GM12878 (cell line): ENCODE results near the gene DEXI. TPM values are rescaled to one million over a fixed set of nuclear protein-coding genes. Genes with fewer than 3 reads are reported as not detected.

Experiments
- ATAC-seq: fragments of 200-7000 bp; cut with Tn5 transposase; 3 replicates; pipeline ENCODE4 v1.9.1; 2020; ENCODE audit warnings: mild to moderate bottlenecking, moderate library complexity
- BruUV-seq: library from RNA; stranded (reverse); fragments of 400-500 nt; replicated peaks from 2 replicates; lab custom pipeline; 2021; lab: Mats Ljungman, UMichigan
- CTCF ChIA-PET: fragments of 300-600 bp; sonication (Branson Sonifier 250); formaldehyde crosslinking; extraction: SDS; loops from one replicate; lab custom pipeline; 2021; ENCODE audit warnings: inconsistent platforms; lab: Yijun Ruan, JAX
- POLR2A ChIA-PET: fragments of 350-600 bp; formaldehyde crosslinking; extraction: SDS; loops from one replicate; lab custom pipeline; 2021; ENCODE audit warnings: inconsistent platforms; lab: Charles Lee
- RAD21 ChIA-PET: fragments of 300-600 bp; sonication (Branson Sonifier 250); formaldehyde crosslinking; loops from one replicate; lab custom pipeline; 2023; ENCODE audit warnings: antibody characterized with exemption; ENCODE audit not compliant: unreplicated experiment; lab: Charles Lee
- SMC1A ChIA-PET: fragments of 300-600 bp; sonication (Branson Sonifier 250); formaldehyde crosslinking; loops from one replicate; lab custom pipeline; 2023; ENCODE audit not compliant: unreplicated experiment, uncharacterized antibody; lab: Charles Lee
- DNase-seq: peaks from one replicate; pipeline ENCODE4 v3.0.0-alpha.2; 2011; ENCODE audit warnings: low read depth, low spot score
- FAIRE-seq: peaks from 3 replicates; lab custom pipeline; 2011; peaks lifted over from hg19 to GRCh38; lab: Jason Lieb, UNC
- H2AFZ ChIP-seq: 2 replicates; pipeline ENCODE4 v1.6.0; 2011; ENCODE audit warnings: low read depth, low read length, control low read depth; ENCODE audit not compliant: control insufficient read depth
- H3K27ac ChIP-seq: 2 replicates; pipeline ENCODE4 v1.5.1; 2011; ENCODE audit warnings: control low read depth; ENCODE audit not compliant: control insufficient read depth, insufficient read depth
- H3K27me3 ChIP-seq, 2 experiments: replicated peaks in 1 of 2; 2 replicates each; pipeline versions ENCODE4 v1.6.0 to v1.6.1; 2011; ENCODE audit warnings: low read length in 1 of 2; ENCODE audit not compliant: control insufficient read depth in 2 of 2, insufficient read depth in 2 of 2
- H3K36me3 ChIP-seq, 2 experiments: 2 replicates each; pipeline ENCODE4 v1.5.1; 2011; ENCODE audit warnings: low read length in 1 of 2; ENCODE audit not compliant: control insufficient read depth in 2 of 2, insufficient read depth in 2 of 2
- H3K4me1 ChIP-seq: 2 replicates; pipeline ENCODE4 v1.6.1; 2011; ENCODE audit warnings: mild to moderate bottlenecking, low read length, moderate library complexity, mixed read lengths; ENCODE audit not compliant: control insufficient read depth, insufficient read depth
- H3K4me2 ChIP-seq: 2 replicates; pipeline ENCODE4 v1.6.0; 2011; ENCODE audit warnings: control low read depth; ENCODE audit not compliant: control insufficient read depth, insufficient read depth
- H3K4me3 ChIP-seq: fragments of 200-600 bp; sonication (generic); 2 replicates; pipeline ENCODE4 v1.5.1; 2016
- H3K79me2 ChIP-seq: 2 replicates; pipeline ENCODE4 v1.6.0; 2011; ENCODE audit warnings: low read length; ENCODE audit not compliant: control insufficient read depth, insufficient read depth
- H3K9ac ChIP-seq: 2 replicates; pipeline ENCODE4 v1.8.0; 2011; ENCODE audit warnings: low read length, control low read depth, mixed read lengths; ENCODE audit not compliant: control insufficient read depth, insufficient read depth
- H3K9me3 ChIP-seq: replicated peaks from 3 replicates; pipeline ENCODE4 v1.5.1; 2011; ENCODE audit warnings: mild to moderate bottlenecking, low read length; ENCODE audit not compliant: control insufficient read depth, insufficient read depth
- H4K20me1 ChIP-seq: 2 replicates; pipeline ENCODE4 v1.6.0; 2011; ENCODE audit not compliant: control insufficient read depth, insufficient read depth
- POLR2A ChIP-seq: IDR thresholded peaks from 2 replicates; pipeline ENCODE4 v1.6.1; 2011; ENCODE audit warnings: low read depth, mild to moderate bottlenecking, low read length
- POLR2AphosphoS2 ChIP-seq: IDR thresholded peaks from 2 replicates; pipeline ENCODE4 v1.6.1; 2011; ENCODE audit warnings: low read depth, mild to moderate bottlenecking, low read length, improper control_type of control experiment, moderate library complexity
- SMARCA5 ChIP-seq: fragments of 450-650 bp; IDR thresholded peaks from 2 replicates; pipeline ENCODE4 v1.6.1; 2017; ENCODE audit warnings: mild to moderate bottlenecking
- WGBS: methylation state at CpG from one replicate; pipeline ENCODE4 v1.1.6; 2016; ENCODE audit warnings: low lambda C conversion rate; ENCODE audit not compliant: insufficient replicate concordance, insufficient coverage; ENCODE audit errors: missing lambda C conversion rate; 5-methylcytosine and 5-hydroxymethylcytosine counted together
- in situ Hi-C: fragments of 300-500 bp; cut with MboI; formaldehyde crosslinking; loops from 9 replicates; pipeline ENCODE4 v1.14.3; 2018; ENCODE audit warnings: mixed read lengths
- intact Hi-C: fragments of 100-400 bp; cut with micrococcal nuclease; formaldehyde crosslinking; loops from one replicate; pipeline ENCODE4 v1.14.2; 2022; ENCODE audit not compliant: unreplicated experiment
- polyA plus RNA-seq, 11 experiments: library from polyadenylated mRNA; depleted of rRNA in 4 of 11; unstranded in 6 of 11; stranded (reverse) in 5 of 11; fragments of >200 nt; fragmentation: Nextera tagmentation in 4 of 11; fragmentation: Illumina TruSeq in 1 of 11; extraction: Ambion mirVana in 4 of 11; extraction: Trizol in 1 of 11; gene quantifications; 1 replicate in 1 of 11; 2 replicates in 10 of 11; pipeline versions ENCODE4 v1.2.1 to v1.2.3, GENCODE V29; 2011 to 2016; ENCODE audit warnings: inconsistent platforms in 2 of 11, missing spikeins in 2 of 11, low read depth in 1 of 11
- total RNA-seq, 4 experiments: library from RNA; depleted of rRNA in 3 of 4; stranded (reverse); fragments of >200 nt in 3 of 4; fragmentation: Illumina TruSeq in 1 of 4; extraction: Trizol in 1 of 4; gene quantifications; 2 replicates each; pipeline versions ENCODE4 v1.2.1 to v1.2.3, GENCODE V29; 2013 to 2021
- TF ChIP-seq, protein P1 (sequence below): fragments of 450-650 bp; IDR thresholded peaks from 2 replicates; pipeline ENCODE4 v1.6.1; 2017; ENCODE audit warnings: antibody characterized with exemption, mild to moderate bottlenecking, moderate library complexity

DEXI gene
- total and polyA plus RNA-seq, 10 of the 15 experiments (the other 5 are each of a cell fraction or from before 2014, with no cell fraction given): 1.4 to 26.3 (median 18.4) TPM

DNA sequence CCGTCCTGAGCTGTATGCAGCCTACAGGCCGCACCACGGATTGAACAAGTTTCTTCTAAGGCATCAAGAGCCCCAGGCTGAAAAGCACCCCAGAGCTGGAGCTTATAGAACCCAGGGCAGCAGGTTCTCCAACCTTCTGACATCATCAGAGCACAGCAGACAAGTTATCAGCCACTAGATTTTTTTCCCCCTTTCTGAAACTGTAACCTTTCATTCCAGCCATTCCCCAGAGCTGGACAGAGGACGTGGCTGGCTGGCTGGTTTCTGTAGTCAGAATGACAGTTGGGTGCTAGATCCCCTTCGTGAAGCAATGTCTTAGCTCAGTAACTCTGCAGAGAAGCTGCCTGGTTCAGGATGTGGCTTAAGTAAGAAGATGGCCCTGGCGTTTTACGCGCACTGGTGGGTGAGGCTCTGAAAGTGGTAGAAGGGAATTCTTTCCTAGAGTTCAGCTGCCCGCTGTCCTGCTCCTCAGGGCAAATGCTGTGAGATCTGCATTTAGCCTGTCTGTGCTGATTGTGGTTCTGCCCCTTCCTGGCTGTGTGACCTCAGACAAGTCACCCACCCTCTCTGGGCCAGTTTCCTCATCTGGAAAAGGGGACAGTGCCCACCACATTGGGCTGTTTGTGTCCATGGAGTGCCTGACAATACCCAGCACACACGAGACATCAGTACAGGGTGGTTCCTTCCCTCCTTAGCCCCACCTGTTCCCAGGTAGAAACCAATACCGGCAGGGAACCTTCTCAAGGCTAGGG, 9.1 kb downstream of the DEXI start:
- H3K9me3 ChIP-seq: no peaks in the 10 kb centered on the region
- ATAC-seq (no peak), FAIRE-seq (no peak), DNase-seq (no peak)
- H3K27ac ChIP-seq: no peak overlapping the region
- H3K9ac ChIP-seq: no peak overlapping the region
- H3K4me3 ChIP-seq: no peak overlapping the region
- ChIA-PET CTCF (interaction anchor here (0.7 to 2.5 kb wide), 3 partner anchors 14 to 301 kb away, joined by 3 to 11 read pairs (median 8); no protein-coding TSS in a partner anchor), POLR2A (interaction anchor here (1.8 kb wide), 1 partner anchor 8 kb away, joined by 13 read pairs; the partner anchor contains the start of gene DEXI), RAD21 (interaction anchor here (1.0 to 1.3 kb wide), 4 partner anchors 14 to 195 kb away, joined by 3 to 6 read pairs (median 4); no protein-coding TSS in a partner anchor), SMC1A (interaction anchor here (1.0 to 2.2 kb wide), 5 partner anchors 8 to 17 kb away, joined by 4 to 12 read pairs (median 4); partner anchors contain the start of gene DEXI)
- H4K20me1 ChIP-seq: no peaks in the 10 kb centered on the region; the same call in 1 of the 2 replicates
- H3K27me3 ChIP-seq: no peaks in the 10 kb centered on the region
- BruUV-seq: no TSS peak
- WGBS: 84% methylated on average over 11 of the region's 11 CpGs
- H3K36me3 ChIP-seq: peaks cover 0 to 2% of the 10 kb centered on the region in 2 experiments; a peak in 2 of 4 replicates
- intact Hi-C loops (no loop called here), in situ Hi-C loops (no loop called here)
- H3K4me1 ChIP-seq: peaks cover 16% of the 10 kb centered on the region
- TF ChIP-seq POLR2AphosphoS2: peak; percentile 3
- TF ChIP-seq, protein P1, sequence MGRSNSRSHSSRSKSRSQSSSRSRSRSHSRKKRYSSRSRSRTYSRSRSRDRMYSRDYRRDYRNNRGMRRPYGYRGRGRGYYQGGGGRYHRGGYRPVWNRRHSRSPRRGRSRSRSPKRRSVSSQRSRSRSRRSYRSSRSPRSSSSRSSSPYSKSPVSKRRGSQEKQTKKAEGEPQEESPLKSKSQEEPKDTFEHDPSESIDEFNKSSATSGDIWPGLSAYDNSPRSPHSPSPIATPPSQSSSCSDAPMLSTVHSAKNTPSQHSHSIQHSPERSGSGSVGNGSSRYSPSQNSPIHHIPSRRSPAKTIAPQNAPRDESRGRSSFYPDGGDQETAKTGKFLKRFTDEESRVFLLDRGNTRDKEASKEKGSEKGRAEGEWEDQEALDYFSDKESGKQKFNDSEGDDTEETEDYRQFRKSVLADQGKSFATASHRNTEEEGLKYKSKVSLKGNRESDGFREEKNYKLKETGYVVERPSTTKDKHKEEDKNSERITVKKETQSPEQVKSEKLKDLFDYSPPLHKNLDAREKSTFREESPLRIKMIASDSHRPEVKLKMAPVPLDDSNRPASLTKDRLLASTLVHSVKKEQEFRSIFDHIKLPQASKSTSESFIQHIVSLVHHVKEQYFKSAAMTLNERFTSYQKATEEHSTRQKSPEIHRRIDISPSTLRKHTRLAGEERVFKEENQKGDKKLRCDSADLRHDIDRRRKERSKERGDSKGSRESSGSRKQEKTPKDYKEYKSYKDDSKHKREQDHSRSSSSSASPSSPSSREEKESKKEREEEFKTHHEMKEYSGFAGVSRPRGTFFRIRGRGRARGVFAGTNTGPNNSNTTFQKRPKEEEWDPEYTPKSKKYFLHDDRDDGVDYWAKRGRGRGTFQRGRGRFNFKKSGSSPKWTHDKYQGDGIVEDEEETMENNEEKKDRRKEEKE: no peak
- TF ChIP-seq SMARCA5: 0 out of 2 replicates have a peak, but pooled peaks have one; percentile 53
- TF ChIP-seq POLR2A: peak; percentile 37
- no peak overlapping the region for H3K4me2 ChIP-seq
- peaks cover 20% of the 10 kb centered on the region for H3K79me2 ChIP-seq
- no peak overlapping the region for H2AFZ ChIP-seq
